GM21367 (cell line): Measurements from ENCODE around the gene TMEM235.

Experiments used
- ATAC-seq: cut with Tn5 transposase; IDR thresholded peaks from one replicate; pipeline ENCODE4 v1.9.1; 2021; ENCODE audit not compliant: unreplicated experiment

Gene TMEM235

DNA sequence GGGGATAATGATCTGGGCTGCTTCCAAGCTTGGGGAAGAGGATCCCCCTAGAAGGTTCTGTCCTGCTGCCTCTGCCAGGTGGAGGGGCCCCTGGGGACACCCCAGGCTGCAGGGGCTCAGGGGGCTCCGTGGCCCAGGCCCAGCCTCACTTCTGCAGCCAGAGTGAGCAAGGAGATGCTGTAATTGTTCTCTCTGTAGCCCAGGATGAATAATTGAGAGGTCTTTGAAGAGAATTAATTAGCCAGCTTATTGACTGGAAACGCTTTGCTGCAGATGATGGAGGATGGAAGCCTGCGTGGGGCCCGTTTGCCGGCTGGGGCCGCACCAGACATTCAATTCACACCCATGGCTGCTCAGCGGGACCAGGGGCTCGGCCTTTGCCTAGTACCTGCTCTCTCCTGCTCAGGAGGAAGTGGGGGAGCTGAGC is 38.5 kb downstream of the TMEM235 start:
- ATAC-seq, result no peak

GRCh38 chr17:78271419-78272170 is 40.2 kb downstream of the TMEM235 start:
- no peak for ATAC-seq

GRCh38 chr17:78272181-78272913 is 40.9 kb downstream of the TMEM235 start:
- ATAC-seq, result no peak

DNA sequence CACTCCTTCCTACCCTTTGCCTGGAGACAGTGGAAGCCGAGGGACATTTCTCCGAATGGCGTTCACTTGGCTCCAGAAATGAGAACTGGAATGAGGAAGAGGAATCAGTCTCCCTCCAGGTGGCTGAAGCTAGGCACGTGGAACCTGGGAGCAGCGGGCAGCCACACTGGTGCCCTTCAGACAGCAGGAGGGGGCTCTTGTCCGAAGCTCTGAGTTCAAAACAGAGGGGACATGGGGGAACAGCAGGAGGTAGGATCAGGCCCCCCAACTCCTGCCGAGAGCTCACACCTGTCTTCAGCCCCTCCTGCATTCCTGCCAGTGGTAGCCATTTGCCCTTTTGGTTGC is 41.5 kb downstream of the TMEM235 start:
- no peak for ATAC-seq

DNA sequence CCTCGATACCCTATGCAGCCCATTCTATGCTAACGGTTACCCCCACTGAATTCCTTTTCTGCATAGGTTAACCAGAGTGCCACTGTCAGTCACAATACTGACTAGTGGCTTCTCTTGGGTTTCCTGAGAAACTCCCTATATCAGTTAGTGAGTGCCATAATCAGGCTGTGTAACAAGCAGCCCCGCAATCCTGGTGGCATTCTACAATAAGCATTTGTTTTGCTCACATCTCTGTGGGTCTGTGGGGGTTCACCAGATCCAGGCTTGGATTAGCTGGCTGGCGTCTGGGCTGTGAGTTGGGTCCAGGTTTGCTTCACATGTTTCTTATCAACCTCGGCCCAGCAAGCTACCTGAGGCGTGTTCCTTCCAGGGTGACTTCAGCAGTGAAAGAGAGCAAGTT is 42.4 kb downstream of the TMEM235 start:
- ATAC-seq, result no peak

DNA sequence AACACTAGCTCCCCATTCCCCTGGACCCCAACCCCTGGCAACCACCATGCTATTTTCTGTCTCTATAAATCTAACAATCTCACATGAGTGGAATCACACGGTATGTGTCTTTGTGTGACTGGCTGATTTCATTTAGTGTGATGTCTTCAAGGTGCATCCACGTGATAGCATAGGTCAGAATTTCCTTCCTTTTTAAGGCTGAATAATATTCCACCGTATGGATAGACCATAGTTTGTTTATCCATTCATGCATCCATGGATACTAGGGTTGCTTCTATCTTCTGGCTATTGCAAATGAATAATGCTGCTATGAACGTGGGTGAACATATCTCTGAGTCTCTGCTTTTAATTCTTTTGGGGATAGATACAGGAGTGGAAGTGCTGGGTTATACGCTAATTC is 43.9 kb downstream of the TMEM235 start:
- ATAC-seq, result no peak

DNA sequence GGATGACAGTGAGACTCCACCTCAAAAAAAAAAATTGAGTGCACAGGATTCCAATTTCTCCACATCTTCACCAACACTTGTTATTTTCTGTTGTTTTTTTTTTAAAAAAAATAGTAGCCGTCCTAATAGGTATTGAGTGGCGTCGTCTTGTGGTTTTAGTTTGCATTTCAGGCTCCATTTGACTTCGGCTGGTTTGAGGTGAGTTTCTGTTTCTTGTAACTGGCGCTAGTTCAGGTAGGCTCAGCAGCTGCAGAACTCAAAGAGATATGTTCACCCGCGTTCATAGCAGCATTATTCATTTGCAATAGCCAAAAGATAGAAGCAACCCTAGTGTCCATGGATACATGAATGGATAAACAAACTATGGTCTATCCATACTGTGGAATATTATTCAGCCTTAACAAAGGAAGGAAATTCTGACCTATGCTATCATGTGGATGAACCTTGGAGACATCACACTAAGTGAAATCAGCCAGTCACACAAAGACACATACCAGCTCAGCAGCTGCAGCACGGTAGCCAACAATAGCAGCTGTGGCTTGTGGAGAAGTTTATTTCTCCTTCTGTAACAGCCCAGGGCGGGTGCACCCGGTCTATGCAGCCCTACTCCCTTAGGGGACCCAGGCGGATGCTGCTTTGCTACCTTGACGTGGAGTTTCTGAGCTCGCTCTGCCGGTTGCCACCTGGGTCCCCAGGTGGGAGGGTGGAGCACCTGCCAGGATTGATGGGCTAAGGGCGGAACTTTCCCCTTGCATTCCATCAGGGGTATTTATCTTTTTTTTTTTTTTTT is 44.9 kb downstream of the TMEM235 start:
- peak; percentile 47 for ATAC-seq

- ATAC-seq, result no peak
These were observed 46.8 kb downstream of the TMEM235 start for GRCh38 chr17:78278139-78278741.

DNA sequence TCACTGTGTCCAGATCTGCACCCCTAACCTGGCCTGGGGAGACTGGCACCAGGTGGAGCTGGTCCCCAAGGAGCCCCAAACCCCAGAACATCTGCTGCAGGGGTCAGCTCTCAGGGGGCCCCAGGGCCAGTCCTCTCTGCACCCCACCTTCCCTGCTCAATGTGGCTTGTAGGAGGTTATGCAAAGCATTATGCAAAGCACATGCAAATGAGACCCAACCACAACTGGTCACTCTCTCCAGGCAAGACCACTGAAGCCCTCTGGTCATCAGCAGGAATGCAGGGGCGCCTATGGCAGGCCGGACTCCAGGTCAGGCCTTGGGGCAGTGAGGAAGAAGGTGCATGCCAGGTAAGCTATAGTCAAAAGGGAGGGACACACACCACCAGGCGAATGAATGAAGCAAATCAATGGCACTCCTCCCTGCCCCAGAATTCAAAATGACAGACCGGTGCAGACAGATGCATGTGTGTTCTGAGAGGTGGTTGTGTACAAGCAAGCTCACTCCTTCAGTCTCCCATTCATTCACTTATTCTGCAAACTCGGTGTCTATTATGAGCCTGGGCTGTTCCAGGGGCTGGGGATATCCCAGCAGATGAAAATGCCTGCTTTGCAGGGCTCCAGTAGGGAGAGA is 48.0 kb downstream of the TMEM235 start:
- ATAC-seq, result no peak

- no peak for ATAC-seq
These were observed 49.9 kb downstream of the TMEM235 start for GRCh38 chr17:78281249-78281845.

DNA sequence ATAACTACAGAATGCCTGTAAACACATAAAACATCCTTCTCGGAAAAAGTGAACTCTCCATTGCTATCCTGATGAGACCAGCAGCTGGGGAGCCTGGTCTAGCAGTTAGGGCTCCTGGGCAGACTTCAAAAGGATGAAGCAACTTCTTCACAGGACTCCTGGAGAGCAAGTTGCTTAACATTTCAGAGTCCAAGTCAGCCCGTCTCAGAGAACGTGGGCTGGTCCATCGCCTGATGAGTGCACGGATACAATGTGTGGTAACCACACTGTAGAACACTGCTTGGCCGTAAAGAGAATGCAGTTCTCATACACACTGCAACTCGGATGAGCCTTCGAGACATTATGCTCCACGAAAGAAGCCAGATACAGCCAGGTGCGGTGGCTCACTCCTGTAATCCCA is 52.7 kb downstream of the TMEM235 start:
- no peak for ATAC-seq

DNA sequence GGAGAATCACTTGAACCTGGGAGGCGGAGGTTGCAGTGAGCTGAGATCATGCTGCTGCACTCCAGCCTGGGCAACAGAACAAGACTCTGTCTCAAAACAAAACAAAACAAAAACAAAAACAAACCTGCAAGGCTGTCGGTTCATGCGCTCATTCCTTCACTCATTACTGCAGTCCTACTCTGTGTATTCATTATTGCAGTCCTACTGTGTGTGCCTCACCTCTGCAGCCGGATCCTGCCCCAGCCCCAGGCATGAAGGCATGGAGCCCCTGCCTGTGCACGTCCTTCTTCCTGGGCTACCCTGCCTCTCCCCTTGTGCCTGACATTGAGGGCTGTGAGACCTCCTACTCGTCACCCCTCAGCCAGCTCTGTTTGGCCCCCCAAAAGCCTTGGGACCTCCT is 57.6 kb downstream of the TMEM235 start:
- ATAC-seq, result no peak

DNA sequence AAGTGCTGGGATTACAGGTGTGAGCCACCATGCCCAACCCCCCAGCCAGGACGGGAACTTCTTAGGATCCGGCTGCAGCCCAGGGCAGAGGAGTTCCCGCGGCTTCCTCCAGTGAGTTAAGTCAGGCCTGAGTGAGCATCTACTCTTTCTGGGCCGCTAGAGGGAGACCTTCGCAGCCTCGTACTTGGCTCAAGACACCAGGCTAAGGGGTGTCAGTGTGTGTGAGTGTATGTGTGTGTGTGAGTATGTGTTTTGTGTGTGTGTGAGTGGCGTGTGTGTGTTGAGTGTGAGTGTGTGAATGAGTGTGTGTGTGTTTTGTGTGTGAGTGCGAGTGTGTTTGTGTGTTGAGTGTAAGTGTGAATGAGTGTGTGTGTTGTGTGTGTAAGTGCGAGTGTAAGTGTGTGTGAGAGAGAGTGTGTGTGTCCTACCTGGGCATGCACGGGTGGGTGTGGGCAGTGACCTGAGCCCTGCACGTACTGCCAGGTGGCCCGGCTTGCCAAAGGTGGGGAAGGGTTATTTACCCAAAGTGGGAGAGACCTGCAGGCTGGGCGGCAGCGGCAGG is 58.5 kb downstream of the TMEM235 start:
- no peak for ATAC-seq
